GM18907 (cell line): Measurements from ENCODE around the gene RGS6.

Source experiments
- ATAC-seq: cut with Tn5 transposase; IDR thresholded peaks from one replicate; pipeline ENCODE4 v1.9.1; 2021; ENCODE audit warnings: mild to moderate bottlenecking, moderate library complexity; ENCODE audit not compliant: unreplicated experiment

Gene RGS6

DNA sequence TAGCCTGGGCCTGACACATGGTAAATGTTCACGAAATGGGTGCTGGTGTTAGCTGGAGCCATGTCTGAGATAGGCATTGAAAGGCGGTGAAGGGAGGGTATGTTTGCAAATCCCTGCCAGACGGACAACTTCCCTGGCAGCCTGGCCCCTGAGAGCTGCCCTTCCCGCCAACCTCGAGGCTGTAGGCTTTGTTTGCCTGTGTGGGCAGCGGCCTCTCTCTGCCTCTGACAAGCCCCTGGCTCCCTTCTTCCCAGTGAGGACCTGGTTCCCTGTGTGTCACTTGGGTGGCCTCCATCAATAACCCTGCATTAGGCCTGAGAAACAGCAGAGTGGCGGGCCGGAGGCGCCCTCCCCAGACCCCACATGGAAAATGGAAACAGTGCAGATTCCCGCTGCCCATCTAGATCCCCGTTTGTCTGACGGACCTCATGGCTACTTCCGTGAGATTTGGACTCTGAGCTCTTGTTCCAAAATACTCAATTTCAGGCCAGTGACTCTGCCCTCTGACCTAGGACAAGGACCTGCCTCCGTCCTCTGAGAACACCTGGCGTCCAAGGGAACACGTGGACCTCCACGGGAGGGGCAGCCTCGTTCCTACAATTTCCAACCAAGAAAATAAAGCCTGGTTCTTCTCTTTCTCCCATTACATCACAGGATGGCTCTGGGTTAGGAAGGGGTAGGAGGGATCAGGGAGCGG, 636.2 kb downstream of the RGS6 start:
- no peak for ATAC-seq

DNA sequence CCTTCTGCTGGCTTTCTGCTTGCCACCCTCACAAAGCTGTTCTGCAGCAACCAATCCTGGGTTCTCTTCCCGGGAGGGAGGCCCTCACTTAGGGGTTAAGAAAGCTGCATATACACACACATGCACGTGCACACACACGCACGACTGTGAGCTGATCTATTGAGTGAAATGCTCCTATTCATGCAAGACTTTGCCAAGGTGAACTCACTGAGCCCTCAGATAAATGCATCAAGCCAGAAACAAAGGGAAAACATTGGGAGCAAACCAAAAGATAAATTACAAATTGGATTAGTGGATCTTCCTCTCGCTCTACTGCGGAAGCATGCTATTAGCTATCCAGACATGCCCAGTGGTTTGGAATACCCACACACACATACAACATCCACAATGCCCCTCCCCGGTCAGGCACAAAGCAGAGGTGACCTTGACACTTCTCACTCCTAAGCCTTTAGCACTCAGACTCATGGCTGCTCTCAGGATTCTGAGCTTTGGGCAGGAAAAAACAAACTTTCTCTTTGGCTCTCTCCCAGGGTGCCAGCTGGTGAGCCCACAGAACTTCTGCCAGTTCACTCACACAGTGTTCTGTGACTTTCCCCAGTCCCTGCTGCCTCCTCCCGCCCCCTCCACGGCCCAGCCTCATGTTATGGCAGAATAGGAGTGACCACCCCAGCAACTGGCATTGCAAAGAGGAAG, 641.6 kb downstream of the RGS6 start:
- ATAC-seq: no peak

DNA sequence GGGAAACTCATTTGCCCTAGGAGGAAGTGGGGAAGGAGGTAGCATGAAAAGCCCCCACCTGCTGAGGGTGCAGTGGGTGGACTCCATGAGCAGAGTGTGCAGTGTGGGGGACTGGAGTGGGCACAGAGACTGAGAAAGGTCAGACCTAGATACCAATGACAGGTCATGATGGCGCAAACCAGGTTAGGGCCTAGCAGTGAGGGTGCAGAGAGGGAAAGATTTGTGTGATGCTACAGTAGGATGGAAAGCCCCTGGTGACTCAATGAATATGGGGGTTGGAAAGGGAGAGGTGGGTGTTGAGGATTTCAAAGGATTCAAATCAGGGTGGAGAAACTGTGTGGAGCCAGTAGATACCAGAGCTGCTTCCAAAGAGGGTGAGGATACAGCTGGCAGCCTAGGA, 642.5 kb downstream of the RGS6 start:
- ATAC-seq: no peak

DNA sequence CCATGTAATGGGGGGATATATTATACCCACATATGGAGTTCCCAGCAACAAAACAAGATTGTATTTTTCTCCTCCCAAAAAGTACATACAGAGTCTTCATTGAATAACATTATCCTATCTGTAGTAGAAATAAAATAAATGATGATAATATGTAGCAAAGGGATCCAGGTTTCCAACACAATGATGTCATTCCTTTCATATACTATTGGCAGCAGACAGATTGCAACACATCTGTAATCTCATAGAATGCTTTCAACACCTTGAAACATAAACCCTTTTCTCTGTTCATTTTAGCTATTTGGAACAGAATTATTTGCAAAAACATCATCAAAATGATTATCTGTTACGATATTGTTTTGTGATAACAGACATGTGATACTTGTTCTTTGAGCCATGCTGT, 644.0 kb downstream of the RGS6 start:
- no peak for ATAC-seq

DNA sequence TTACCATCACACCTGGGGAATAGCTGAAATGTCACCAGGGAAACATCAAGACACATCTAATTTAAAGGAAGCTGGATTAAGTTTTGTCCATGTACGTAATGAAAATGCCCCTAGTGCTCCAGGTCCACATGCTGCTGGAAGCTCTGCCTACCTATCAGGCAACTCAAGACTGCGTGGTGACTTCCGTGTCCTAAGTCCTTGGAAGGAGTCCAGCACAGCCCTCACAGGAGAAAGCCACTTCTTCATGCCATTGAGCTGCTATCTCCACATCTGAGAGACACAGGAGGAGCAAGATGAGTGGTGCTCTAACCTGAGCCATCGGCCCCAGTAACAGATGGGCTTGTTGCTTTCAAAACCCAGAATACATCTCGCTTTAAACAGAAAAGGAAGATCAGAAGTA, 645.3 kb downstream of the RGS6 start:
- ATAC-seq: no peak

DNA sequence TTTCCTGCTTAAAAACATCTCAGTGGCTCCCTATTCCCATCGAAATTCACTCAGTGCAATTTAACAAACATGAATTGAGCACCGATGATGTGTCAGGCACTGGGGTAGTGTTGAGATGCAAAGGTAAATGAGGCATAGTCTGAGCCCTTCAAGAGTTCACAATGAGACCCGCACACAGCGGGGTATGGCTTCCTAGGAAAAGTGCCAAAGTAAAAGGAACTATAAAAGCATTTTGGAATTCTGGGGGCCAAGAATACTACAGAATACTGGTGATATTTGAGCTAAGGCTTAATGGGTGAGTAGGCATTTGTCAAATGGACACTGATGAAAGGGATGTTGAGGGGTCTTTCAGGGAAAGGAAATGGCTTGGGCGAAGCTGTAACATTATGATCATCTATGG, 646.3 kb downstream of the RGS6 start:
- ATAC-seq: no peak

DNA sequence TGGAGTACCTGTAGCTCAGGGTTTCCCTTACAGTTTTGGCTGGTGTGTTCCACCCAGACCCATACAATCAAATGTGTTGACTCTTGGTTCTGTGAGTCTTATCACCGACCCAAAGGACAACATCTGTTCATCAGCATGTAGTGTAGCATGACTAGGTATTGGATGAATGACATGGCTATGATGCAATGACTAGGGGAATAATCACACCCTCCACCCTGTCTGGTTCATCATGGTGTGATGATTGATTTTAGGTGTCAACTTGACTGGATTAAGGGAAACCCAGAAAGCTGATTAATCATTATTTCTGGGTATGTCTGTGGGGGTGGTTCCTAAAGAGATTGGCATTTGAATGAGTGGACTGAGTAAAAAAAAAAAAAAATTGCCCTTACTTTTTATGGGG, 650.4 kb downstream of the RGS6 start:
- ATAC-seq: no peak

DNA sequence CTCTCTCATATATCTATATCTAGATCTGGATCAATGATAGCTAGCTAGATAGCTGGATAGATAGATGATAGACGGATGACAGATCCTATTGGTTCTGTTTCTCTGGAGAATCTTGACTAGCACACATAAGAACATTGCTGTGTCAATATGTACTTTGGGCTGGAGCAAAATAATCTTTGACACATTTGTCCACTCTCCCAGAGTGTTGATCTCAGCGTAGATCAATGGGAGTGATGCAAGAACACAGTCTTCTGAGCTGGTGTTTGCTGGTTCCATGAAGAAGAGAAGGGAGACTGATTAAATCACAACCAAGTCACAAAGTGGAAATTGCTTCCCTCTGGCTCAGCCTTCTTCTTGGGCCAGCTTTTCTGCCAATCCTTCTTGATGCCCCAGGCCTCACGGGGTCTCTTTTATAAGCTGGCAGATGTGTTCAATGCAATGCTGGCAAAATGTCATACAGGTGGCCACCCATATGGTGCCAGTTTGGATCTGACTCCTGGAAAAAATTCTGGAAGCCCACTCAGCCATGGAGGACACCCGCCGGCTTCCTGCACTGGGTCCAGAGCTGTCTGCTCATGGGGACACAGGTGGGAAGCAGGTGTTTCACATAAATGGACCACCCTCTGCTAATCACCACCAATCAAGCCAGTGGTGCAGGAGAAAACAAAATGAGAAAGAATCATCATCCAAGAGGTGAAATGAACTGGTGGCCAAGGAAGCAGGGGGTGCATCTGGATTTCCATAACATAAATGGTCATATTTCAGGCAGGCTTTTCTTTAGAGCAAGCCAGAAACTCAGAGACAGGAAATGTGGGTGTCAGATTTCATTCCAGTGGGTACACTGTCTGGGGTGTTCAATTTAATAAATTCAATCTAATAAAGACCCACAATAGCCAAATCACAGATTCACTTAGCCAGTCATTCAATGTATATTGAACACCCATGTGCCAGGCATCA, 651.4 kb downstream of the RGS6 start:
- ATAC-seq: no peak

DNA sequence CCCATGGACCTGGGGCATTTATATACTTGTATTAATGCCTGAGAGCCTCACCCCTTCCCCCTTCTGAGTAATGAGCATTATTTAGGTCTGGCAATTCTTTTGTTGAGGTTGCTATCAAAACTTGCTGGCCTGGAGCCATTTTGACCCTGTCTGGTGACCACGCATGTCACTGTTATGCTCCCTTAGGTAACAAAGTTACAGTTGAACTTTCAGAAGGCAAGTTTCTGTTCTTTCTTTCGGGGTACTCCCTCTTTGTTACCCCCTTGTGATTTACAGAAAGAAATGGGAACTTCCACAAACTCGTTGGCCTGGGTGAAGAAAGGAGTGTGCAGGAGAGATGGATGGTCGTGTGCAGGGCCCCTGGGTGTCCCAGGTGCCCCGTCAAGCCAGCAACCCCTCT, 656.3 kb downstream of the RGS6 start:
- no peak for ATAC-seq

DNA sequence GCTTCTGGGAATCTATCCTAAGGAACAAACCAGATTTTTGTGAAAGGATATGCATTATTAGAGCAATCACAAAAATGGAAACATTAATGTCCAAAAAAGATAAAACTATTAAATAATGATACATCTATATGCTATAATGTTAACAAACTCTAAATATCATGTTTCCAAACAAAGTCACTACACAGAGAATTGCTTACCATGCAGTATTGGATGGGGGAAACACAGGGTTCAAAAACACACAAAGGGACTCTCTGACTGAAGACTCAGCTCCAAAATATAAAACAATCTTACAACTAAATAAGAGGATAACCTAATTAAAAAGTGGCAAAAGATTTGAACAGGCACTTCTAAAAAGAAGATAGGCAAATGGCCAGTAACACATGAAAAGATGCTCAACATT, 657.4 kb downstream of the RGS6 start:
- ATAC-seq: no peak

DNA sequence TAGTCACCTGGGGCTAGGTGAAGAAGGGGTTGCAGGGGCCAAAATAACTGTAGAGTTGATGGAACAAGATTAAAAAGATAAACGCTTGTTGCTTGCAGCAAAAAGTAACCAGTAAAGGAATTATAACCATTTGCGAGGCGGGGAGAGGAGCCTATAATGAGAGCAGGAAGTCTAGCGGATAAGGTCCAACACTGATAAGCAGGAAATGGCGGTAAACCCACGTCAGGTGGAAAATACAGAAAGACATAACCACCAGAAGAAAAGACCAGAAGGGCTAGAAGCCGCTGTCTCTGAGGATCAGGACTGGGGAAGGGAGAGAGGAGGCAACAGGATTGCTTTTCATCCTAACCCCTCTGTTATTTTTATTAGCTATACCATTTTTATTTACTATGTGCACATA, 658.3 kb downstream of the RGS6 start:
- ATAC-seq: no peak

DNA sequence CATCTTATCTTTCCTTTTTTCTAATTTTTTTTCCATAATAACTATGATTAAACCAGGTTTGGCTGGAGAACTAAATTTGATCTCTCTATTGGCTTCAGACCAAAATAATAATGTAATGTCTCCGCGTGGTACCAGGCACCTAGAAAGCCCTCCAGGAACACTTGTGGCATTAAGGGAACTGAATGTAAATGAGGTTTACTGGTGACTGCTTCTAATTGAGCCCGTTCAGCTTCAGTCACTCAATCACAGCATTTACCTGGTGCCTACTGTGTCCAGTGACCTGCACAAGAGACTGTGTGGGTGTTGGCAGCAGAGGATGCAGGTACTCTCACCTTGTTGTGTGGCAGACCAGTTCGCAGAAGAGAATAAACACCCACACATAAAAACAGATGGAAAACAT, 659.2 kb downstream of the RGS6 start:
- no peak for ATAC-seq

DNA sequence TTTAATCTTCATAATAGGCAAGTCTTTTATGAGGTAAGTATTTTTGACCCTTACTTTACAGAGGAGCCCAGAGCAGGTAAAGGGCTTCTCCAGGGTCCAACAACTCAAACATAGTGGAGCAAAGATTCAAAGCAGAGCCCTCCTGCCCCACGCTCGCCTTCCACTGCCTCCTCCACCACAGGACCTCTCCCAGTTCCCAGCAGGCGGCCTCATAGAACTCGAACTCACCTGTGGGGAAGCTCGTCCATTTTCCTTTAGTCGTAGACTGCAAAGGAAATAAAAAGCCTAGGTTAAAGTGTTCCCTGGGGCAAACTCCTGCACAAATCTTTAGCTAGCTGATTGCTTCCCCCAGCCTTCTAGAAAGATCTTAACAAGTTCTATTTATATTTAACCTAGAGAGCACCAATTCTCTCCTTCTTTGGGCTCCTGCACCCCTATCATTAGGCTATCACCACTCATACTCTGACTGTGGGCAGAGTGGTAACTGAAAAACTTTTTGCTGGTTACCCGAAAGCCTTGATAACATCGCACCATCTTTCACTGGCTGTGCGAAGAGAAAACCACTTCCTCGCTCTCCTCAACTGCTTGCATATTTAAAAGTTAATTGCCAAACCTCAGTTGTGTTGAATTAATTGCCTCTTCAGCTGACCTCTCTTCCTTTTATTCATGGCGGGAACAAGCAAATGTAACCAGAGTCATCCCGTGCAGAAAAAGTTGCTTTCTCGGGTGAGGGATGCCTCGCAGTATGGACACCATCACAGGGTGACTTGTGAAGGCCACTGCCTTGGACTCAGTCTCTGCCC, 662.1 kb downstream of the RGS6 start:
- ATAC-seq: peak; percentile 79

DNA sequence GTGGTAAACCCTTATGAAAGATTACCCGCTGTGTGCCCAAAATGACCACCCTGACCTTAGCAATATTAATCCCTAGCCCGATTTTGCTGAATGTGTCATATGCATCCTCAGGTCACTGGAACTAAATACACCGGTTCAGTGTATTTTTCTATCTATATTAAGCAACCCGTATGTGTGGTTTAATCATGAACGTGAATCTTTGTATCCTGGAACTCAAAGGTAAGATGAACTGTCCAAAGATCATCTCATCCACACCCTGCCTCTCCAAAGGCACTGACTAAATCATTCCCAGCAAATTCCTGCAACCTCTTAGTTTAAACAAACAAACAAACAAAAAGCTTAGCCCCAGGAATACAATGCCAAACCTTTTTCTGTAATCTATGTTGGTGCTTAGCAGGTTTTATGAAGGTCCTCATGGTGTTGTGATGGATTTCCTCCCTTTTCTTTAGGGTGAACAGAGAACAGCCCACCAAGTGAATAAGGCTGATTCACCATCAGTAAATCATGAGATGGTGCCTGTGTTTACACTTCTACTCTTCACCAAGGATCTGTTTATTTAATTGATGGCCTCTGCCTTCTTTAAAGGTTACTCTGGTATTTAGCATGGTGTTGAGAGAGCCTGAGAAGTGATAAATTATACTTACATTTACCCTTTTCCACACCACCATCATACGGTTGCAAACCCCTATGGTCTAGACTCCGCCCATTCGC, 663.1 kb downstream of the RGS6 start:
- ATAC-seq: no peak

DNA sequence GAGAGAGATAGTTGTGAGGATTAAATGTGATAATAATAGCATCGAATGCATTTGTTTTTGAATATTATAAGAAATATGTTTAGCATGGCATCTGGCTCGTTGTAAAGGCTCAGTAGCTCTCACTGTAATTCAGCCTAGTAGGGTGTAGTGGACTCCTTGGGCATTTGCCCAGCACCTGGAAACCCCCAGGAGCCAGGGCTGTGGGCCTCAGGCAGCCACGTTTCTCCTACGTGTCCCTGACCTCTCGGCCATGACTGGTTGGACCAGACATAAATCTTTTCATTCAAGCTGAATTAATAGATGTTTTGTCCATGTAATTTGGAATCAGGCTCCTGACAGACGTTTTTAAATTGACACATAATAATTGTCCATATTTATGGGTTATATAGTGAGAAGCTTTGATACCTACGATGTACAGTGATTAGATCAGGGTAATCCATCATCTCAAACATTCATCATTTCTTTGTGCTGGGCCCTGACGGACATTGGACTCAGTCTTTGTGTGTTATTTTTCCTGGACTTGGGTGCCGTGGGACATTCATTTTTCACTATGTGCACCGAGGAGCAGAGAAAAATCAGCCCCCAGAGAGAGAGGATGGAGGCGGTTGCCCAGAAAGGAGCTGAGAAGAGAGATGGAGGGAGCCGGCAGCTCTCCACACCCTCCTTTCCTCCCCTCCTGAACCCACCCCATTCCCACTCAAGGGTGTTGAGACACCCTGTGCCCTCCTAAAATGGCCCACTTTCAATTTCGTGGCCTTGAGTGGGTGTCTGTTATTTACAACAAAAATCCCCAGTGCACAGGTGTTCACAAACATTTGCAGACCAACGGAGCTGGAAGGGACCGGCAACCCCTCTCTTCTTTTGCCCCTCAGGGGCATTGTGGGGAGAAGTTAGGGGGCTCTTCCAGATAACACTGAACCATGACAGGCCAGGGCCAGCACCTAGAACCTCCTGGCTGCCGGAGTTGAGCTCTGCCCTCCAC, 665.3 kb downstream of the RGS6 start:
- ATAC-seq: no peak

DNA sequence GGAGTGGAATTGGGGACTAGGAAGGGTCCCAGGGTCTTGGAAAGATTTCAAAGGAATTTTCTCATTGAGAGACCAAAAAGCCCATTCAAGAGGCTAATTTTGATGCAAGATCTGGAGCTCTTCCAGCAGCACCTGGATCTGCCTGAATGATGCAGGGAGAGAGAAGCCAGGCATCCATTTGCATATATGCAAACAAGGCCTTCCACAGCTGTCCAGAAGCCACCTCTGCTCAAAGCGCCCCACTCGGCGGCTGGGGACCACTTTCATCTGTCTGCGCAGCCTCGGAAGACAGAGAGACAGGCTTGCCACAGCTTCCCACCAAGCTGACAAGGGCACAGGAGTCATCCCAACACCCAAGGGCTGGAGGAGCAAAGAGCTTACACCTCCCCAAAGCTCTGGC, 666.1 kb downstream of the RGS6 start:
- no peak for ATAC-seq

DNA sequence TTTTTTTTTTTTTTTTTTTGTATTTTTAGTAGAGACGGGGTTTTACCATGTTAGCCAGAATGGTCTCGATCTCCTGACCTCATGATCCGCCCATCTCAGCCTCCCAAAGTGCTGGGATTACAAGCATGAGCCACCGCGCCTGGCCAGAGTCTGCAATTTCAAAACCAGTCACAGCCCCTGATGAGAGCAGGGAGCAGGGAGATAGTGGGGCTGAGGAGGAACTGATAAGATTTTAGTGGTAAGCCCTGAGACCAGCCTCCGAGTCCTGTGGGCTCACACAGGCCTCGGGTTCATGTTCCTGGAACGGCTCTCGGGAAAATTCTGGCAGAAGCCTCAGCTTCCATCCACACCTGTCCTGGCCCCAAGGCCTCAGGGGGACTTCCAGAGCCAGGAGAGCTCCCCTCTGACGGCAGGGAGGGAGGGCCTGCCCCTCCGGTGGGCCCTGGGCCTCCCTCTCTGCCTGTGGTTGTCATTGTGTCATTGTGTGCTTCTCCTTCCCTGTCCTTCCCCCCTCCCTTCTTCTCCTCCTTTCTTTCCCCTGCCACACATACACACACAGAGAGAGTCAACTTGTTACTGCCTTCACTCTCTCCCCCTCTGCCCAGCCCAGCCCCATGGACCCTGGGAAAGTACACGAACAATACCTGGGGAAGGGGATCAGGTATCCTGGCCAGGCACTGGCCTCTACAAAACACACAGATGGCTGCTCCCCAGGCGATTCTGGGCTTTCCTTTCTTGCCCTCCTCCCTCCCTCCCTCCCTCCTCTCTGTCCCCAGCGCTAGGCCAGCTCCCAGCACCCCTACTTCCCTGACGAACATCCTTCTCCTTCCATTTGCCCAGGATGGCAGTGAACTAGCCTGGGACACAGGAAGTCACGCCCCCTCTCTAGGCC, 667.6 kb downstream of the RGS6 start:
- ATAC-seq: no peak
